Measurements from ENCODE around the gene SUSD1. TPM values are rescaled to one million over a fixed set of nuclear protein-coding genes. Genes with fewer than 3 reads are reported as not detected.
"Not testable (repeated sequence)": the region's sequence is repeated elsewhere in the genome, so short reads cannot be mapped to it uniquely, and the experiment has no call there.

The SUSD1 gene
- total RNA-seq, 4 donors from 2014 or later, result 4.7 to 5.8 (median 5.4) TPM

DNA sequence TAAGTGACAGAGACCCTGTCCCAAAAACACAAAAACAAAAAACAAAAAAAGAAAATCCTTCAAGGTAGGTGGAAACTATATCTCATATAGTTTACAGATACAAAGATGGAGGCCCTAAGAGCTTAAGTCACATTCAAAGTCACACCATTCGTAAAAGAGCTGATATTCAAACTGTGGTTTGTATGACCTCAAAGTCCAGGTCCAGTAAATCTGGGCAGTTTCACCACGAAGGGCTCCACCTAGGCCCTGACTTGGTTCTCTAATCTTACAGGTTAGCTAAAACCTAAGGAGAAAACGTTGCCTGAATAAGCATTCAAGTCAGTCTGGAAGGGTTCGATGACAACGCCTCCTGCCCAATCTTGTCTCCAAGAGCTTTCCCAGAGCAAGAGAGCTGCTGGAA, 44.1 kb downstream of the SUSD1 start:
- Histone ChIP-seq H3K27ac (replicated peaks in 1 of 4) (no peak overlapping the region), H3K27me3 (no peaks in the 10 kb centered on the region), H3K36me3 (no peaks in the 10 kb centered on the region), H3K4me3 (no peak overlapping the region), H3K4me1 (no peaks in the 10 kb centered on the region), H3K9me3 (no peaks in the 10 kb centered on the region)
- TF ChIP-seq EP300 (IDR thresholded peaks at IDR 0.05), result no peak
- no peak for TF ChIP-seq POLR2AphosphoS5 (IDR thresholded peaks at IDR 0.05)
- TF ChIP-seq POLR2A (IDR thresholded peaks at IDR 0.05; ENCODE audit: low read depth), result no peak
- TF ChIP-seq, protein P1, sequence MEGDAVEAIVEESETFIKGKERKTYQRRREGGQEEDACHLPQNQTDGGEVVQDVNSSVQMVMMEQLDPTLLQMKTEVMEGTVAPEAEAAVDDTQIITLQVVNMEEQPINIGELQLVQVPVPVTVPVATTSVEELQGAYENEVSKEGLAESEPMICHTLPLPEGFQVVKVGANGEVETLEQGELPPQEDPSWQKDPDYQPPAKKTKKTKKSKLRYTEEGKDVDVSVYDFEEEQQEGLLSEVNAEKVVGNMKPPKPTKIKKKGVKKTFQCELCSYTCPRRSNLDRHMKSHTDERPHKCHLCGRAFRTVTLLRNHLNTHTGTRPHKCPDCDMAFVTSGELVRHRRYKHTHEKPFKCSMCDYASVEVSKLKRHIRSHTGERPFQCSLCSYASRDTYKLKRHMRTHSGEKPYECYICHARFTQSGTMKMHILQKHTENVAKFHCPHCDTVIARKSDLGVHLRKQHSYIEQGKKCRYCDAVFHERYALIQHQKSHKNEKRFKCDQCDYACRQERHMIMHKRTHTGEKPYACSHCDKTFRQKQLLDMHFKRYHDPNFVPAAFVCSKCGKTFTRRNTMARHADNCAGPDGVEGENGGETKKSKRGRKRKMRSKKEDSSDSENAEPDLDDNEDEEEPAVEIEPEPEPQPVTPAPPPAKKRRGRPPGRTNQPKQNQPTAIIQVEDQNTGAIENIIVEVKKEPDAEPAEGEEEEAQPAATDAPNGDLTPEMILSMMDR (IDR thresholded peaks at IDR 0.05), result no peak
- 85% methylated on average over 5 of the region's 5 CpGs for WGBS
- no peak for DNase-seq (ENCODE audit: extremely low spot score)
- intact Hi-C loops (cut with DNase I), result no loop called here

DNA sequence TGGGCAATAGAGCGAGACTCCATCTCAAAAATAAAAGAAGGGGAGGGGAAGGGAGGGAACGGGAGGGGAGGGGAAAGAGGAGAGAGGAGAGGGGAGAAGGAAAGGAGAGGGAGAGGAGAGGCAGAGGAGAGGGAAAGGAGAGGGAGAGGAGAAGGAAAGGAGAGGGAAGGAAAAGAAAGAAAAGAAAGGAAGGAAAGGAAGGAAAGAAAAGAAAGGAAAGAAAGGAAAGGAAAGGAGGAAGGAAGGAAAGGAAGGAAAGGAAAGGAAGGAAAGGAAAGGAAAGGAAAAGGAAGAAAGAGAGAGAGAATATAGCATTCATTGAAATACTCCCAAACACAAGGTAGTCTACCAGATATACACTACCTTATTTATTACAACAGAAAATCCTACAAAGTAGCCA, 44.8 kb downstream of the SUSD1 start:
- H3K4me1 ChIP-seq, result no peaks in the 10 kb centered on the region
- WGBS, result 86% methylated on average over 2 of the region's 2 CpGs
- intact Hi-C loops (cut with DNase I), result no loop called here
- H3K4me3 ChIP-seq, result no peak overlapping the region
- H3K9me3 ChIP-seq, result no peaks in the 10 kb centered on the region
- no peaks in the 10 kb centered on the region for H3K27me3 ChIP-seq
- H3K27ac ChIP-seq (replicated peaks in 1 of 4), result no peak overlapping the region
- no peak for DNase-seq (ENCODE audit: extremely low spot score)
- H3K36me3 ChIP-seq, result no peaks in the 10 kb centered on the region
- TF ChIP-seq POLR2AphosphoS5 (IDR thresholded peaks at IDR 0.05) (no peak), POLR2A (IDR thresholded peaks at IDR 0.05; ENCODE audit: low read depth) (no peak), EP300 (IDR thresholded peaks at IDR 0.05) (no peak)
- TF ChIP-seq, protein P1 (IDR thresholded peaks at IDR 0.05), result no peak

DNA sequence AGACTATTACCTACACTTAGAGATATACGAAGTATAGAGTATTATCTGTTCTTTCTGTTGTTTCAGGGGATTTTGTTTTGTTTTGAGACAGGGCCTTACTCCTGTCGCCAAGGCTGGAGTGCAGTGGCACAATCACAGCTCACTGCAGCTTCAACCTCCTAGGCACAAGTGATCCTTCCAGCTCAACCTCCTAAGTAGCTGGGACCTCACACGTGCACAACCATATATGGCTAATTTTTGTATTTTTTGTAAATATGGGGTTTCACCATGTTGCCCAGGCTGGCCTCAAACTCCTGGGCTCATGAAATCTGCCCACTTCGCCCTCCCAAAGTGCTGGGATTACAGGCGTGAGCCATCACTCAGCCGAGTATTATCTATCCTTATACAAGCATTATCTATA, 45.9 kb downstream of the SUSD1 start:
- peak; percentile 62 for DNase-seq (ENCODE audit: extremely low spot score)
- Histone ChIP-seq H3K4me3 (no peak overlapping the region), H3K27ac (replicated peaks in 1 of 4) (no peak overlapping the region), H3K9me3 (no peaks in the 10 kb centered on the region), H3K27me3 (no peaks in the 10 kb centered on the region), H3K36me3 (no peaks in the 10 kb centered on the region), H3K4me1 (no peaks in the 10 kb centered on the region)
- 93% methylated on average over 6 of the region's 6 CpGs for WGBS
- intact Hi-C loops (cut with DNase I), result no loop called here
- TF ChIP-seq, protein P1 (IDR thresholded peaks at IDR 0.05), result no peak
- TF ChIP-seq EP300 (IDR thresholded peaks at IDR 0.05) (no peak), POLR2A (IDR thresholded peaks at IDR 0.05; ENCODE audit: low read depth) (no peak), POLR2AphosphoS5 (IDR thresholded peaks at IDR 0.05) (no peak)

DNA sequence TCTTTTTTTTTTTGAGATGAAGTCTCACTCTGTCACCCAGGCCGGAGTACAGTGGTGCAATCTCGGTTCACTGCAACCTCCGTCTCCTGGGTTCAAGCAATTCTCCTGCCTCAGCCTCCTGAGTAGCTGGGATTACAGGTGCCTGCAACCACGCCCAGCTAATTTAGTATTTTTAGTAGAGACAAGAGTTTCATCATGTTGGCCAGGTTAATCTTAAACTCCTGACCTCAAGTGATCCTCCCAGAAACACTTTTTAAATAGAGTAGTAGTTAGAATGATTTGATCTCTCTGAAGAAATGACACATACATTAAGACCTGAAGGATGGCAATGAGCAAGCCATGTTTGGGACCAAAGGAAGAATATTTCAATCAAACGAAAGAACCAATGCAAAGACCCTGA, 46.7 kb downstream of the SUSD1 start:
- intact Hi-C loops (cut with DNase I), result not testable (repeated sequence)
- WGBS, result 97% methylated on average over 5 of the region's 5 CpGs

DNA sequence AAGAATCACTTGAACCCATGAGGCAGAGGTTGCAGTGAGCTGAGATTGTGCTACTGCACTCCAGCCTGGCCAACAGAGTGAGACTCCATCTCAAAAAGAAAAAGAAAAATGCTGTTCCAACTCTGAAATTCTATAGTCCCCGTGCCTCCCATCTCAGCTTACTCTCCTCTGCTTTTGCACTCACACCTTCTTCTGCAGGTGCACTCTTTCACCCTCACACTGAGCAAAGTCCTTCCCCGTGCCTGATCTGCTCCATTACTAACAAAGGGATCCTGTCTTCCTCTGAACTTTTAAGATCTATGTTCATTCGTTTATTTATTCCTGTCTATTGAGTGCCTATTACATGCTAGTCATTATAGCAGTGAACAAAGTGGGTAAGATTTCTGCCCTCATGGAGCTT, 47.8 kb downstream of the SUSD1 start:
- Histone ChIP-seq H3K36me3 (peaks cover 0 to 6% (median 0%) of the 10 kb centered on the region in 4 donors), H3K9me3 (no peaks in the 10 kb centered on the region), H3K4me1 (no peaks in the 10 kb centered on the region), H3K27ac (replicated peaks in 1 of 4) (no peak overlapping the region), H3K27me3 (no peaks in the 10 kb centered on the region), H3K4me3 (no peak overlapping the region)
- peak; percentile 64 for DNase-seq (ENCODE audit: extremely low spot score)
- intact Hi-C loops (cut with DNase I), result no loop called here
- no peak for TF ChIP-seq EP300 (IDR thresholded peaks at IDR 0.05)
- no peak for TF ChIP-seq POLR2AphosphoS5 (IDR thresholded peaks at IDR 0.05)
- TF ChIP-seq, protein P1 (IDR thresholded peaks at IDR 0.05), result no peak
- TF ChIP-seq POLR2A (IDR thresholded peaks at IDR 0.05; ENCODE audit: low read depth), result no peak
- 77% methylated on average over 3 of the region's 3 CpGs for WGBS

More for the DNA sequence above, 46.7 kb downstream of the SUSD1 start:
- not testable (repeated sequence) for H3K27ac ChIP-seq (replicated peaks in 1 of 4); H3K4me3 ChIP-seq; H3K36me3 ChIP-seq; H3K4me1 ChIP-seq; H3K27me3 ChIP-seq; H3K9me3 ChIP-seq
- peak; percentile 5 for DNase-seq (ENCODE audit: extremely low spot score)
